HG03025 (cell line): ENCODE data around the gene CCDC137.

ENCODE experiments used
- ATAC-seq: cut with Tn5 transposase; IDR thresholded peaks from one replicate; pipeline ENCODE4 v1.9.1; 2021; ENCODE audit warnings: mild to moderate bottlenecking, moderate library complexity; ENCODE audit not compliant: unreplicated experiment, low FRiP score

Gene CCDC137

GRCh38 chr17:81680150-81680549, 13.6 kb downstream of the CCDC137 start:
- no peak for ATAC-seq

GRCh38 chr17:81681672-81682071, 15.1 kb downstream of the CCDC137 start:
- ATAC-seq: no peak

- no peak for ATAC-seq
These were observed 16.1 kb downstream of the CCDC137 start for GRCh38 chr17:81682565-81683207.

- peak; percentile 26 for ATAC-seq
These were observed 16.7 kb downstream of the CCDC137 start for GRCh38 chr17:81683208-81683583.

- peak; percentile 90 for ATAC-seq
These were observed 17.3 kb downstream of the CCDC137 start, which contains the start of the genes ARL16 and HGS for GRCh38 chr17:81683584-81684441. TSS of gene ARL16 (minus strand) at chr17:81683797. CDS start at chr17:81683753, 44 bp downstream. TSS of gene HGS (plus strand) at chr17:81684011. CDS start at chr17:81684067, 56 bp downstream.

GRCh38 chr17:81684442-81684911, 17.9 kb downstream of the CCDC137 start:
- no peak for ATAC-seq

GRCh38 chr17:81685108-81685507, 18.6 kb downstream of the CCDC137 start:
- no peak for ATAC-seq

GRCh38 chr17:81686614-81687013, 20.1 kb downstream of the CCDC137 start:
- ATAC-seq: no peak

- ATAC-seq: no peak
These were observed 21.4 kb downstream of the CCDC137 start for GRCh38 chr17:81687770-81688541.

GRCh38 chr17:81688616-81689015, 22.1 kb downstream of the CCDC137 start:
- ATAC-seq: no peak

- no peak for ATAC-seq
These were observed 23.5 kb downstream of the CCDC137 start for GRCh38 chr17:81690066-81690465.

GRCh38 chr17:81690549-81690948, 24.0 kb downstream of the CCDC137 start:
- no peak for ATAC-seq

GRCh38 chr17:81691196-81691595, 24.7 kb downstream of the CCDC137 start:
- ATAC-seq: no peak

- no peak for ATAC-seq
These were observed 25.1 kb downstream of the CCDC137 start for GRCh38 chr17:81691608-81692007.

GRCh38 chr17:81693509-81694210, 27.1 kb downstream of the CCDC137 start:
- no peak for ATAC-seq

GRCh38 chr17:81694810-81695209, 28.3 kb downstream of the CCDC137 start:
- ATAC-seq: no peak

- ATAC-seq: no peak
These were observed 28.7 kb downstream of the CCDC137 start for GRCh38 chr17:81695211-81695610.

- ATAC-seq: no peak
These were observed 29.3 kb downstream of the CCDC137 start for GRCh38 chr17:81695801-81696200.

GRCh38 chr17:81696218-81696941, 29.8 kb downstream of the CCDC137 start:
- no peak for ATAC-seq
